ENCODE measurements around the gene ZEB2.

Gene ZEB2

DNA sequence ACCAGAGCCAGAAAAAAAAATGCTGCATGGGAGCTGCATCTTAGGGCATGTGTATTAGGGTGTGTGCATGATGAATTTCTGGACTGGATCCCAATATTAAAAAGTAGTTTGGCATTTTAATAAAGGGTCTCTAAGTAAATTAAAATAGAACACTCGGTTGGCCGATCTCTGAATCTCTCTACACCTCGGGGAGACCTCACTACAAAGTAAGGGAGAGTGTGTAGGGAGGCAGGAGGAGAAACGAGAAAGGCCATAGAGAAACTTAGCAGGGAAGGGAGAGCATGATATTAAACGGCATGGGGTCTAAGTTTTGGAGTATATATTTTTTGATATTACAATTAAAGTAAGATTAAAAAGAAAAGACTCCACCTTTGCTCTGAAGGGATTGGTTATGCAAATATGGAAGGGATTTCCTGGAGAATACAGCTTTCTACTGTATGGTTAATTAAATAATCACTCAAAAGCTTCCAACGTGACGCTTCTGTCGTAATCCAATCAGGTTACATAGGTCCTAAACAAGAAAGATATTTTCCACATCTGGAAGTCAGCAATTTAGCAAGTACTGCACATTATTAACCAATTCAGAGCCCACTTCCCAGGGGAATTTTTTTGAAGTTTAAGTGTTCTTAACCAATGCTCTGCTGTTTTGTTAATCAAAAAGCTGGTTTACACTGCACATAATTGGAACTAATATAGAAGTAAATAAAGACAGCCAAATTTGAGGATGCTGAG is 1.0 kb upstream of the ZEB2 start:
- Mint-ChIP-seq H3K4me1 (ENCODE audit: low read depth) (peaks cover 28% of the 10 kb centered on the region), H3K4me3 (peak overlapping the region; percentile 20), H3K36me3 (ENCODE audit: low read depth) (peaks cover 4% of the 10 kb centered on the region), H3K9me3 (no peaks in the 10 kb centered on the region), H3K27ac (no peak overlapping the region), H3K27me3 (peaks cover 42% of the 10 kb centered on the region)

DNA sequence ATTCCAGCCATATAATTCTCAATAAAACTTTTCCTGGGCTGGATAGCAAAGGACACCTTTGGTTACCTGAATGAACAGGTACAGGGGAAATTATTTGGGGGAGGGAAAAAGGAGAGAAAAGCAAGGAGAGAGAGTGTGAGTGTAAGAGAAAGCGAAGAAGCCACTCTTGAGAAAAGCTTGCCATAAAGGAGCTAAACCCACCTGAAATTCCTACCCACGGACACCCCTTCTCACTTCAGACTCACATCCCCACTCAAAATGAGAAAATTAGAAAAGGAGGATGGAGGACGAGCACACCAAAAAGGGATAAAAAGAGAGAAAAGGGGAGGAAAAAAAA is 354 bp downstream of the ZEB2 start:
- no peak overlapping the region for H3K27ac Mint-ChIP-seq
- no peaks in the 10 kb centered on the region for H3K9me3 Mint-ChIP-seq
- H3K4me3 Mint-ChIP-seq = no peak overlapping the region
- peaks cover 37% of the 10 kb centered on the region for H3K4me1 Mint-ChIP-seq (ENCODE audit: low read depth)
- peaks cover 37% of the 10 kb centered on the region for H3K27me3 Mint-ChIP-seq
- H3K36me3 Mint-ChIP-seq (ENCODE audit: low read depth) = peaks cover 14% of the 10 kb centered on the region

DNA sequence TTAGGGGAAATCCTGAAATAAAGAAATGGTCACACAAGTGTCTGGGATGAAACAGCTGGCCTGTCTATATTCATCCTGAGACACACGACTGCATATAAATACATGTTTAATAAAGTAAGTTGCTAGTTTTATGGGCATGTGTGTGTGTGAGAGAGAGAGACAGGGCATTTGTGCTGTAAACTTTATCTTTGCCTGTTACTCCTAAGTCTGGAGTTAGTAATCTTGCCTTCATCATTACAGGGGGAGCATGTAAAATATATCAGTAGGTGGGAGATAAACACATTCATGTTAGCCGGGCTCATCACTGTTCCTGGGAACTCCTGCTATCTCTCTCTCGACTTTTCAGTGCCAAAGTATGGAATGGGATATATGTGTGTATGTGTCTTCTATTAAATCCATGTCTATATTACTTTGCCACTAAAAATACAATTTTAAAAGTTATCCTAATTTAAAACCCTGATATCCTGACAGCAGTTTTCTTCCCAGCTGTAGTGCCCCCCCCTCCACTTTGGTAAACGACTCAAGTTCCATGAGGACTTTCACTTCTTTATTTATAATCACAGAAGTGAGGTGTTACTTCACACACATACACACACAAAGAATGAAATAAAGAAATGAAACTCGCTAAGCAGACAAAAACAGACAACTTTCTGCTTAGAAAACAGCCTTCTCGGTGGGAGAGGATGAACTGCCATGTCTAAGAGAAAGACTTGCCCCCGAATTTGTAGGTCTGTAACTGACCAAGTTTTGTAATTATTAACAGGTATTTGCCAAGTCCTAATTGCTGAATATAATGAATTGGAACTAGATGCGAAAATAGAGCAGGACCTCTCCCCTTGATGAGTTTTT is 947 bp downstream of the ZEB2 start:
- H3K36me3 Mint-ChIP-seq (ENCODE audit: low read depth) = peaks cover 20% of the 10 kb centered on the region
- peaks cover 41% of the 10 kb centered on the region for H3K27me3 Mint-ChIP-seq
- H3K9me3 Mint-ChIP-seq = no peaks in the 10 kb centered on the region
- no peak overlapping the region for H3K27ac Mint-ChIP-seq
- peaks cover 42% of the 10 kb centered on the region for H3K4me1 Mint-ChIP-seq (ENCODE audit: low read depth)
- no peak overlapping the region for H3K4me3 Mint-ChIP-seq

DNA sequence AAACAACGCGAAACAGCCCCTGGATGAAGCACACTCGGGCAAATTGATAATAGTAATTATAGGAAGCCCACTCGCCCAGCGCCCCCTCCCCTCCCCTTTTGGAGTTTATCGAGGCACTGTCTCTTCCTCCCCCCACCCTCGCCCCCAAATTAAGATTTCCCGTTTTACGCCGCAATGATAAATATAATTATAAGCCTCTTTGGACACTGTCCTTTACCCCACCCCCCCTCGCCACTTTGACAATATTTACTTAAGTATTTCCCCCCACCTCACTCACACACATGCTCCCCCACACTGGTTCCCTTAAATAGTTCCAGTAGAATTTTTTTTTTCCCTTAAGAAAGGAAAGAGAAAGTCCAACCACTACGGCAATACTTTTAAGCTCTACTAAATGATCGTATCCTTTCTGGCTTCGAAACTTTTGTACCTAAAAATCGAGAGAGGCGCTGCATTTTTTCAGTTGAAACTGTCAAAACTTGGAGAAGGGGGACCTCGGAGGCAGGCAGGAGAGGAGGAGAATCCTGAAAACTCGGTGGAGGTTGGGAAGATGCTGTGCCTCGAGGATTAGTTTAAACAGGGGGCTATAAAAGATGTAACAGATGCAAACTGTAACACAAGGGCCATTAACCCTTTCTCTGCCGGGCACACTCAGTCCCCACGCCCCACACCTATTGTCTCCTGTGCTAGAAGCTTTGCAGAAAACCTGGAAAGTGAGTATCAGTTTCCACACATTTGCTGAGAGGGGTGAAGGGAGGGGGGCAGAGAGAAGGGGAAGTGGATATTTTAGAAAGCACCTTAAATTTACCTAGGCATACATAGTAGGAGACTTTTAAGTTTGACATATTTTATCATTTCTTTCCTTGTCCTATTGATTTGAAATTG is 1.8 kb downstream of the ZEB2 start:
- Mint-ChIP-seq H3K9me3 (no peaks in the 10 kb centered on the region), H3K4me1 (ENCODE audit: low read depth) (peaks cover 44% of the 10 kb centered on the region), H3K36me3 (ENCODE audit: low read depth) (peaks cover 27% of the 10 kb centered on the region), H3K27ac (peak overlapping the region; percentile 100), H3K27me3 (peaks cover 43% of the 10 kb centered on the region), H3K4me3 (no peak overlapping the region)

DNA sequence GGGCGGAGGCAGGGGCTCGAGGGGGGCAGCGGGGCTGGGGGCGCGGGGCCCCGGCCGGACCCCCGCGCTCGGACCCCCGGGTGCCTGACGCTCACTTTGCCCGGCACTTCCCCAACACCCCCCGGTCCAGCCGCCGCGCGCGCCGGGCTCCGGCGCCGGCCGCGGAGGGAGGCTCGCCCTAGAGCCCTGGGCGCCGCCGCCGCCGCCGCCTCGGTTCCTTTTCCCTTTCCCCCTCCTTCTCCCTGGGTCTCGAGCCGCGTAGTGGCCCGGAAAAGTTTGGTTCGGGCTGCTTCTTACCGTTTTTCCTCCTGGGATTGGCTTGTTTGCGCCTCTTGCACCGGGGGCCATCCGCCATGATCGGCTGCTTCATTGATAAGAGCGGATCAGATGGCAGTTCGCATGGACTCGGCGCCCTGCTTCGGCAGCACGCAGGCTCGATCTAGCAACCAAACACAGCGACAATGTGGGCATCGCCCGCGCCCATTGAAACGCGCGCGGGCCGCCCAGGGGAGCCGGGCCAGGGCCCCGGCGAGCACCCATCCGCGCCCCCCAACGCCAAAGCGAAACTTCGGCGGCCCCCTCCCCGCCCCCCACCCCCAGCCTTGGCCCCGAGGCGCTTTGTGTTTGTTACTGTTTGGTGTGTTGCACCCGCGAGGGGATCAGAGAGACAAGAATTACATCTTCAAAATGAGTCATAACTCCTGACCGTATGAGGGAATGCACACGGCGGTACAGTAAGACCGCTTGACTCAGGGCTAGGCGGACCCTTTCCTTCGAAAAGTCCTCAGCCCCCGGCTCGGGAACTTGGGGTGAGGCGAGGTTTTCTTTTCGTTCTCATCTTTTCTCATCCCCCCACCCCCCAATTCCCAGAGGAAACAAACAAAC is 2.7 kb downstream of the ZEB2 start:
- H3K27me3 Mint-ChIP-seq = peaks cover 36% of the 10 kb centered on the region
- H3K36me3 Mint-ChIP-seq (ENCODE audit: low read depth) = peaks cover 32% of the 10 kb centered on the region
- H3K9me3 Mint-ChIP-seq = no peaks in the 10 kb centered on the region
- peaks cover 44% of the 10 kb centered on the region for H3K4me1 Mint-ChIP-seq (ENCODE audit: low read depth)
- H3K4me3 Mint-ChIP-seq = no peak overlapping the region
- H3K27ac Mint-ChIP-seq = peak overlapping the region; percentile 100

DNA sequence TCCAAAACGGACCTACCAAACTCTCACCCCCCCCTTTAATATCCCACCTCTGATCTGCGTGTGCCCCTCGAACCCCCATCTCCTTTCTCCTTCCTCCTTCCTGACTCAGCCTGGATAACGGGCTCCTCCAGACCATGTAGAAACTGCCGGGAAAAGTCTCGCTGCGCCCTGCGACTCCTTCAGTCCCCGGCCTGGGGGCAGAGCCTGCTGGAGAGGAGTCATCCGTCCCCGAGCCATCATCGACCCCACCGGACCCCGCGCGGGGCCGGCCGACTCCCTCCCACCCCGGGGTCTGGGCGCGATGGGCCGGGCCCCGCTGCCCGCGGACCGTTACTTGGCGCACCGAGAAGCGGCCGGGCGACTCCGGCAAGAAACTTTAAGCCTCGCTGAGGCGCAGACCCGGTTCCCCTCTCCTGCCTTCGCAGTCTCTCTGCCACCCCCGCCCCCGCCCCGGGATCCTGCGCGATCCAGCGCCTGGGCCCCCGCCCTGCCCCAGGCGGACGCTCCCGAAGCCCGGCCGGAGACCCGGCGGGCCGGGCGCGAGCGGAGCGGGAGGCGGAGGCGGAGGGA is 3.4 kb downstream of the ZEB2 start:
- Mint-ChIP-seq H3K27ac (peak overlapping the region; percentile 76), H3K4me3 (peak overlapping the region; percentile 86), H3K36me3 (ENCODE audit: low read depth) (peaks cover 40% of the 10 kb centered on the region)

DNA sequence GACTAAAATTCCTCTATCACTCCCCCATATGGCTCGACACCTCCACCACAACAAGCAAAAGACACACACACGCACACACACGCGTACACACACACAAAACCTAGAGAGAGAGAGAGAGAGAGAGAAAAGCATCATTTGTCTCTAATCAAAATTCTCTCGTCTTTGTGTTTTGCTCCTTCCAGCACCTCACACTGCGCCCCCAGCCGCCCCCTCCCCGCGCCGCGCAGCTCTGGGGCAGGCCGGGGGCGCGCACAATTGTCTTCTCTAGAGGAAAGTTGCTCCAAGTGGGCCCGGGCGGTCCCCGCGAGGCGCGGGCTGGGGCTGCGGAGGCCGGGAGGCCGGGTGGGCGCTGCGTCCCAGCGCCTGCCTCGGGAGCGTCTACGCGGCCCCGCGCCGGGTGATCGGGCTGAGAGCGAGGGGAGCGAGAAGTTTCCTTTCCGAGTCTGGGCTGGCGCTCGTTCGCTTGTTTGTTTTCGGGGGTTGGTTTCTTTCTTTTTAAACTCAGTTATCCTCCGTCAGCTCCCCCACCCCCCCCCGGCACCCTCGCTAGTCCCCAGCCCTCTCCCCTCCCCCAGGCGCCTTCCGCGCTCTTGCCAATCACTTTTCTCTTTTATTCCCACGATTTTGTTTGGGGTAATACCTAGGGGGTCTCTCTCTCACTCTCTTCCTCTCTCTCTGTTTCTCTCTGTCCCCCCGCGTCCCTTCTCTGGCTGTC is 4.1 kb downstream of the ZEB2 start:
- Mint-ChIP-seq H3K36me3 (ENCODE audit: low read depth) (peaks cover 46% of the 10 kb centered on the region), H3K9me3 (no peaks in the 10 kb centered on the region), H3K27me3 (peaks cover 30% of the 10 kb centered on the region), H3K27ac (peak overlapping the region; percentile 77), H3K4me3 (peak overlapping the region; percentile 86), H3K4me1 (ENCODE audit: low read depth) (peaks cover 50% of the 10 kb centered on the region)

More for the DNA sequence above, 3.4 kb downstream of the ZEB2 start:
- Mint-ChIP-seq H3K9me3 (no peaks in the 10 kb centered on the region), H3K27me3 (peaks cover 31% of the 10 kb centered on the region), H3K4me1 (ENCODE audit: low read depth) (peaks cover 49% of the 10 kb centered on the region)

DNA sequence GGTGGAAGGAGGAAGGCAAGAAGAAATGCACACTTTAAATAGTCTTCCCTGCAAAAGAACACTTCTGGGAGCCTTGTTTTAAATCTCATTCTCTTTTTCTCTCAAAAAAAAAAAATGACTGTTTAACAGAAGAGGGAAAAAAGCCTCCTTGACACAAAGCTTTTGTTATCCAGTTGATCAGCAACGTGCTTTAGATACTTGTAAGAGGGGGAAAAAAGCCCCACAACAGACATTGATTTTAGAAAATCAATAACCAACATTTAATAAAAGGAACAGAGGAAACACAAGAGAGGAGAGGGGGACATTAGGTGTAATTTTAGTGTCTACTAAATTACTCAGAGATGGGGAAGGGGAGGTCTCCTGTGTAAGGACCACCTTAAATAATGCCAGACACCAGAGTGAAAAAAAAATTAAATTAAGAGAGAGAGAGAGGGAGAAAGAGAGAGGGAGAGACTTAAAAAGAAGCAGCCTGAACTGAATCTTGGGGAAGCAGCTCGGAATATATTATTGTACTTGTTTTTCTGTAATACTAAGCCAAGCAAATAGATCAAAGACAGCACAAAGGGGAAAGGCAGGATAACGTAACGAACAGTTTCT is 4.7 kb downstream of the ZEB2 start:
- Mint-ChIP-seq H3K27me3 (peaks cover 29% of the 10 kb centered on the region), H3K9me3 (no peaks in the 10 kb centered on the region), H3K36me3 (ENCODE audit: low read depth) (peaks cover 50% of the 10 kb centered on the region), H3K27ac (peak overlapping the region; percentile 77), H3K4me1 (ENCODE audit: low read depth) (peaks cover 52% of the 10 kb centered on the region), H3K4me3 (peak overlapping the region; percentile 86)

DNA sequence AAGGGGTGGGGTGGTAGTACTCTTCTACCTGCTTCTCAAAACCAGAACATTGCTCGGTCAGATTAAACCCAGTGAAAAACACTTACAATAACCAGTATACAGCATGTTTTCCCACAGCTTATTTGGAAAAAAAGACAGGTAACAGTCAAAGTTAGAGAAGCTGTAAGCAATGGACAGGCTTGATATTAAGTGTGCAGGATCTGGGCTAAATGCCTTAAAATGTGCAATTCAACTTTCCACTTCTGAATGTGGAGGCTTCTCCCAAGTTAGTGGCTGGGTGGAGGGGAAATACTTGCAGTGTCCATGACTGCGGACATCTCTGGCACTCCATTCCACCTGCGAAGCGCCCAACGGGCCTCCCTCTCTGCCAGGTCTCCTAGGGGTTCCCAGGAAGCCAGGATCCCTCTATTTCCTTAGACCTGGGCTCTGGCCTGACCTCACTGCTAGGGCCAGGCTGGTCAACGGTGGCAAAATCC is 5.3 kb downstream of the ZEB2 start:
- Mint-ChIP-seq H3K9me3 (no peaks in the 10 kb centered on the region), H3K27me3 (peaks cover 29% of the 10 kb centered on the region), H3K36me3 (ENCODE audit: low read depth) (peaks cover 50% of the 10 kb centered on the region), H3K27ac (no peak overlapping the region), H3K4me3 (peak overlapping the region; percentile 86), H3K4me1 (ENCODE audit: low read depth) (peaks cover 53% of the 10 kb centered on the region)

DNA sequence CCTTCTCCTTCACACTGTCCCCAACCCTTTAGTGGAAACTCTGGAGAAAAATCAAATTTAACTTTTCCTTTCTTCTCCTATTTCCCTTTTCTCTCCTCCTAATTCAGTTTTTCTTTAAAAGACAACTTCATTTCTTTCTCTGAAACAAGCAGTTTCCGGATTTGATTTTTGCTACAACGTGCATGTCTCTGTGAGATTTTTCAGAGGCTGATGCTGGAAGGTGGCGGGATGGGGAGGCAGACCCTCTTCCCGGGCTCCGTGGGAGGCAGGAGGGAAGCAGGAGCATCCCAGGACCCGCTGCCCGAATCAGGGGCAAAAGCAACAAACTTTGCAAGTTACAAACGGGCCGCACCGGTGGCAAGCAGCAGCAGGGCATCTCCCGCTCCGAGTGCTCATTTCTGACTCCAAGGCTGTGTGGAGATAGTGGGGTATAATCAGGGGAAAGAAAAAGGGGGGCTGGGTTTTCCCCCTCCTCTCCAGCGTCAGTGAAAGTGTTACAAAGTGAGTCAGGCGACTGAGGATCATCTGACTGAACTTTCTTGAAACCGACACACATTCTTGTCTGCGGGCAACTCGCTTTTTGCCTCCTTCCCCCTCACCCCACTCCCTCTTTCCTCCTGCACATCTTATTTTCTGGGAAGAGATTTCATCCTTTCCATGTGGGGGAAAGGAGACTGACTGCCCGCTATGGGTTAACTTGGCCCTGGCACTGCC is 6.4 kb downstream of the ZEB2 start:
- H3K27me3 Mint-ChIP-seq = peaks cover 37% of the 10 kb centered on the region
- H3K27ac Mint-ChIP-seq = peak overlapping the region; percentile 65
- H3K9me3 Mint-ChIP-seq = no peaks in the 10 kb centered on the region
- H3K4me3 Mint-ChIP-seq = peak overlapping the region; percentile 86
- H3K36me3 Mint-ChIP-seq (ENCODE audit: low read depth) = peaks cover 55% of the 10 kb centered on the region
- peaks cover 64% of the 10 kb centered on the region for H3K4me1 Mint-ChIP-seq (ENCODE audit: low read depth)

DNA sequence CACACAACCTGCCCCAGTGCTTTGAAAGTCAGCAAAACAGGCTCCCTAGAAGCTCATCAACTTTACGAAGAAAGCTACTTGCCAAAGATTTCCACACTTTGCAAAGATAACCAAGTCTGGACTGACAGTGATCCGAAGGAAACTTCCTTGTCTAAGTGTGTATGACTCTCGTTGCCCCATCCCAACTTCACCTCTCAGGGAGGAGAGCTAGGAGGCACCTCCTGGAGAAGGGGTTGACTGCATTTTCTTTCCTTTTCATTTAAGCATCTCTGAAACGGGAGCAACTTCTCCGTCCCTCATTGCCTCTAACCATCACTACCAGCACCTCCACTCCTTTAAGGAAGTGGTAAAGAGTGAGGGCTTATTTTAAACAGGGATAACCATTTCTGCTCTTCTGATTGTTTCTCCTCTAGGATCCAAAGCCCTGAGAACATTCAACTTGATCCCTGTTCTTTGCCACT is 7.0 kb downstream of the ZEB2 start:
- Mint-ChIP-seq H3K4me3 (peak overlapping the region; percentile 4), H3K36me3 (ENCODE audit: low read depth) (peaks cover 55% of the 10 kb centered on the region), H3K9me3 (no peaks in the 10 kb centered on the region), H3K27me3 (peaks cover 38% of the 10 kb centered on the region), H3K27ac (no peak overlapping the region), H3K4me1 (ENCODE audit: low read depth) (peaks cover 70% of the 10 kb centered on the region)

DNA sequence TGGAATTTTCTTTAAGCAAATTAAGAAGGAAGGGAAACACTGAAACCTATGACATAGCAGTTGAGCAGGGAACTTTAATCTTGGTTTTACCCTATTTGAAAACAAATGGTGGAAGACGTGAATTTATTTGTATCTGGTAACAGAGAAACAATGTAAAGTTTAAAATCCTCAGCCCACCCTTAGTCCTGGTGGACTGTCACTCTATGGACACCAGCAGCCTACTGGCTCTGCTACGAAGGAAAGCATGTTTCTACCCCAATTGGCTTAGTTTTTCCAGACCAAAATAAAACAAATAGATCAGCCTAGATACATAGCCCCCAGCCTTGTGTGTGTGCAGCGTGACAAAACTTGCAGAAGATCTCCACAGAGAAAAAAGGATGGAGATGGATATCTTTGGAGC is 7.4 kb downstream of the ZEB2 start:
- Mint-ChIP-seq H3K4me1 (ENCODE audit: low read depth) (peaks cover 74% of the 10 kb centered on the region), H3K27me3 (peaks cover 42% of the 10 kb centered on the region), H3K27ac (no peak overlapping the region), H3K36me3 (ENCODE audit: low read depth) (peaks cover 56% of the 10 kb centered on the region), H3K4me3 (no peak overlapping the region), H3K9me3 (no peaks in the 10 kb centered on the region)

Data from stimulated activated naive CD8-positive, alpha-beta T cell treated with anti-CD3 and anti-CD28 coated beads, Interleukin-15, Interleukin-2, amounts not matched to agents 100 ng/mL and 50 ng/mL, for 24 hours (primary cell).